PFSK-1 (cell line): Measurements from ENCODE around the gene PEAK3.

Experiments used
- POLR2AphosphoS5 ChIP-seq: IDR thresholded peaks from 2 replicates; pipeline ENCODE4 v1.6.1; 2012; ENCODE audit warnings: low read depth, mild to moderate bottlenecking, control low read depth, low read length, moderate library complexity
- TAF1 ChIP-seq: IDR thresholded peaks from 2 replicates; pipeline ENCODE4 v1.6.1; 2012; ENCODE audit warnings: low read length, control low read depth, borderline replicate concordance; ENCODE audit not compliant: insufficient read depth
- TF ChIP-seq, protein P1 (sequence below), 2 experiments: IDR thresholded peaks; 2 replicates each; pipeline versions ENCODE4 v1.6.1 to v1.8.0; 2011 to 2012; ENCODE audit warnings: low read depth in 2 of 2, low read length in 2 of 2, control low read depth in 1 of 2, inconsistent platforms in 1 of 2, mild to moderate bottlenecking in 1 of 2, moderate library complexity in 1 of 2; ENCODE audit not compliant: insufficient read depth in 1 of 2

GRCh38 chr19:2319551-2319950 lies 37.6 kb upstream of the PEAK3 start:
- no peak for TF ChIP-seq TAF1
- no peak for TF ChIP-seq POLR2AphosphoS5
- TF ChIP-seq, protein P1, sequence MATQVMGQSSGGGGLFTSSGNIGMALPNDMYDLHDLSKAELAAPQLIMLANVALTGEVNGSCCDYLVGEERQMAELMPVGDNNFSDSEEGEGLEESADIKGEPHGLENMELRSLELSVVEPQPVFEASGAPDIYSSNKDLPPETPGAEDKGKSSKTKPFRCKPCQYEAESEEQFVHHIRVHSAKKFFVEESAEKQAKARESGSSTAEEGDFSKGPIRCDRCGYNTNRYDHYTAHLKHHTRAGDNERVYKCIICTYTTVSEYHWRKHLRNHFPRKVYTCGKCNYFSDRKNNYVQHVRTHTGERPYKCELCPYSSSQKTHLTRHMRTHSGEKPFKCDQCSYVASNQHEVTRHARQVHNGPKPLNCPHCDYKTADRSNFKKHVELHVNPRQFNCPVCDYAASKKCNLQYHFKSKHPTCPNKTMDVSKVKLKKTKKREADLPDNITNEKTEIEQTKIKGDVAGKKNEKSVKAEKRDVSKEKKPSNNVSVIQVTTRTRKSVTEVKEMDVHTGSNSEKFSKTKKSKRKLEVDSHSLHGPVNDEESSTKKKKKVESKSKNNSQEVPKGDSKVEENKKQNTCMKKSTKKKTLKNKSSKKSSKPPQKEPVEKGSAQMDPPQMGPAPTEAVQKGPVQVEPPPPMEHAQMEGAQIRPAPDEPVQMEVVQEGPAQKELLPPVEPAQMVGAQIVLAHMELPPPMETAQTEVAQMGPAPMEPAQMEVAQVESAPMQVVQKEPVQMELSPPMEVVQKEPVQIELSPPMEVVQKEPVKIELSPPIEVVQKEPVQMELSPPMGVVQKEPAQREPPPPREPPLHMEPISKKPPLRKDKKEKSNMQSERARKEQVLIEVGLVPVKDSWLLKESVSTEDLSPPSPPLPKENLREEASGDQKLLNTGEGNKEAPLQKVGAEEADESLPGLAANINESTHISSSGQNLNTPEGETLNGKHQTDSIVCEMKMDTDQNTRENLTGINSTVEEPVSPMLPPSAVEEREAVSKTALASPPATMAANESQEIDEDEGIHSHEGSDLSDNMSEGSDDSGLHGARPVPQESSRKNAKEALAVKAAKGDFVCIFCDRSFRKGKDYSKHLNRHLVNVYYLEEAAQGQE (IDR thresholded peaks at IDR 0.05; ENCODE audit: insufficient read depth in 1 of 2, low read depth in 2 of 2, low read length in 2 of 2), result no peak
